Breast epithelium (tissue), 3 donors: ENCODE results near the gene NKX2-1.

Experiments
- CTCF ChIP-seq, 3 donors: fragments of 450-650 bp; IDR thresholded peaks; one replicate each; pipeline ENCODE4 v1.5.1; 2016 to 2017; ENCODE audit warnings: antibody characterized with exemption in 3 of 3, mild to moderate bottlenecking in 3 of 3, moderate library complexity in 3 of 3
- POLR2A ChIP-seq: fragments of 450-650 bp; IDR thresholded peaks from one replicate; pipeline ENCODE4 v1.6.1; 2016; ENCODE audit warnings: antibody characterized with exemption, mild to moderate bottlenecking, moderate library complexity

GRCh38 chr14:36550899-36551298 is 30.9 kb upstream of the NKX2-1 start:
- TF ChIP-seq POLR2A = no peak
- TF ChIP-seq CTCF (IDR thresholded peaks at IDR 0.05) = no peak
